Hepatocyte (in vitro differentiated cells): ENCODE data around the gene DNAJC8. TPM values are rescaled to one million over a fixed set of nuclear protein-coding genes. Genes with fewer than 3 reads are reported as not detected.

Source experiments
- DNase-seq: peaks from one replicate; pipeline ENCODE4 v3.0.0-alpha.2; 2016; ENCODE audit warnings: low spot score
- H2AFZ ChIP-seq: fragments of 200-600 bp; sonication (generic); 2 replicates; pipeline ENCODE4 v1.6.0; 2016; ENCODE audit warnings: antibody characterized with exemption, mild to moderate bottlenecking
- H3K27ac ChIP-seq: fragments of 200-600 bp; sonication (generic); 2 replicates; pipeline ENCODE4 v1.5.1; 2016; ENCODE audit warnings: mild to moderate bottlenecking
- H3K27me3 ChIP-seq: fragments of 200-600 bp; sonication (generic); 2 replicates; pipeline ENCODE4 v1.6.1; 2016
- H3K36me3 ChIP-seq: fragments of 200-600 bp; sonication (generic); replicated peaks from 2 replicates; pipeline ENCODE4 v1.5.1; 2016; ENCODE audit warnings: low read depth; ENCODE audit not compliant: insufficient read depth
- H3K4me1 ChIP-seq: fragments of 200-600 bp; sonication (generic); 2 replicates; pipeline ENCODE4 v1.5.1; 2016; ENCODE audit warnings: mild to moderate bottlenecking, moderate library complexity; ENCODE audit not compliant: insufficient read depth
- H3K4me2 ChIP-seq: fragments of 200-600 bp; sonication (generic); 2 replicates; pipeline ENCODE4 v1.6.0; 2016
- H3K4me3 ChIP-seq: fragments of 200-600 bp; sonication (generic); 2 replicates; pipeline ENCODE4 v1.5.1; 2016; ENCODE audit warnings: mild to moderate bottlenecking
- H3K79me2 ChIP-seq: fragments of 200-600 bp; sonication (generic); 2 replicates; pipeline ENCODE4 v1.6.0; 2017; ENCODE audit warnings: mild to moderate bottlenecking
- H3K9me2 ChIP-seq: fragments of 200-600 bp; sonication (generic); replicated peaks from 2 replicates; pipeline ENCODE4 v1.6.0; 2017; ENCODE audit warnings: mild to moderate bottlenecking; ENCODE audit not compliant: insufficient read depth
- H3K9me3 ChIP-seq: fragments of 200-600 bp; sonication (generic); 2 replicates; pipeline ENCODE4 v1.5.1; 2016; ENCODE audit warnings: low read depth, mild to moderate bottlenecking
- H4K20me1 ChIP-seq: fragments of 200-600 bp; sonication (generic); 2 replicates; pipeline ENCODE4 v1.6.0; 2016; ENCODE audit warnings: mild to moderate bottlenecking; ENCODE audit not compliant: insufficient read depth, poor library complexity, severe bottlenecking
- CTCF ChIP-seq: fragments of 200-600 bp; sonication (generic); IDR thresholded peaks from 2 replicates; pipeline ENCODE4 v1.5.1; 2016; ENCODE audit warnings: antibody characterized with exemption, mild to moderate bottlenecking; ENCODE audit not compliant: poor library complexity
- EZH2 ChIP-seq: fragments of 200-600 bp; sonication (generic); IDR thresholded peaks from 2 replicates; pipeline ENCODE4 v1.6.1; 2016; ENCODE audit warnings: antibody characterized with exemption, mild to moderate bottlenecking, borderline replicate concordance
- EZH2phosphoT487 ChIP-seq: fragments of 200-600 bp; sonication (generic); IDR thresholded peaks from one replicate; pipeline ENCODE4 v1.6.1; 2018; ENCODE audit warnings: antibody characterized with exemption, mild to moderate bottlenecking, low read depth, moderate library complexity; ENCODE audit not compliant: unreplicated experiment, severe bottlenecking
- WGBS: methylation state at CpG from one replicate; pipeline ENCODE4 v1.1.6; 2016; ENCODE audit warnings: low lambda C conversion rate; ENCODE audit errors: missing lambda C conversion rate; 5-methylcytosine and 5-hydroxymethylcytosine counted together
- polyA plus RNA-seq: library from polyadenylated mRNA; unstranded; fragments of >200 nt; fragmentation: Nextera tagmentation; extraction: Ambion mirVana; gene quantifications from 2 replicates; pipeline ENCODE4 v1.2.1, GENCODE V29; 2016
- total RNA-seq: library from RNA; depleted of rRNA; stranded (reverse); fragments of >200 nt; gene quantifications from 2 replicates; pipeline ENCODE4 v1.2.3, GENCODE V29; 2014

Gene DNAJC8
- total and polyA plus RNA-seq, 2 experiments from 2014 or later: 79.5 to 112 TPM

DNA sequence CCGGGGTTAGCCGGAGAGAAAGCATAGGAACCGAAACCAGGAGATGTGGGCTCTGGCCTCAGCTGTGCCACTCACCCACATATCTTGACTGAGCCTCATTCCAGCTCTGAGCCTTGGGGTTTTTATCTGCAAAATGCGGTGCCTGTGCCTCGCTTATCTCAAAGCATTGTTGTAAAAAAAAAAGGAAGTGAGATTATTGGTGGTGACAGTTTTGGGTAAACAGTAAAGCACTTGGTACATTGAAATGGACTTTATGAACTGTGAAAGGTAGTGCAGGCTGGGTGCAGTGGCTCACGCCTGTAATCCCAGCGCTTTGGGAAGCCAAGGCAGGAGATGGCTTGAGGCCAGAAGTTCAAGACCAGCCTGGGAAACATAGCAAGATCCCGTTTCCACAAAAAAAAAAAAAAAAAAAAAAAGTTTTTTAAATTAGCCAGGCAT lies 60.1 kb downstream of the DNAJC8 start:
- Histone ChIP-seq H3K27me3 (no peaks in the 10 kb centered on the region), H3K4me2 (peak overlapping the region; percentile 14), H3K4me3 (no peak overlapping the region), H3K9me3 (no peaks in the 10 kb centered on the region), H3K79me2 (no peaks in the 10 kb centered on the region), H2AFZ (no peak overlapping the region), H3K27ac (peak overlapping the region; percentile 82), H3K4me1 (peaks cover 10% of the 10 kb centered on the region), H3K9me2 (no peaks in the 10 kb centered on the region), H4K20me1 (no peaks in the 10 kb centered on the region), H3K36me3 (no peaks in the 10 kb centered on the region)
- WGBS: 22% methylated on average over 8 of the region's 8 CpGs
- TF ChIP-seq EZH2 (no peak), EZH2phosphoT487 (no peak), CTCF (no peak)
- peak; percentile 60 for DNase-seq

- peak overlapping the region; percentile 82 for H3K27ac ChIP-seq
- H3K9me2 ChIP-seq: no peaks in the 10 kb centered on the region
- no peak overlapping the region for H2AFZ ChIP-seq
- TF ChIP-seq EZH2 (no peak), EZH2phosphoT487 (no peak), CTCF (no peak)
- no peaks in the 10 kb centered on the region for H3K27me3 ChIP-seq
- WGBS: 97% methylated on average over 7 of the region's 7 CpGs
- no peaks in the 10 kb centered on the region for H3K9me3 ChIP-seq
- H3K36me3 ChIP-seq: no peaks in the 10 kb centered on the region
- no peak overlapping the region for H3K4me2 ChIP-seq
- no peaks in the 10 kb centered on the region for H4K20me1 ChIP-seq
- DNase-seq: no peak
- peaks cover 10% of the 10 kb centered on the region for H3K4me1 ChIP-seq
- no peaks in the 10 kb centered on the region for H3K79me2 ChIP-seq
- H3K4me3 ChIP-seq: no peak overlapping the region
Observed at GRCh38 chr1:28171246-28171645, 61.6 kb downstream of the DNAJC8 start.

DNA sequence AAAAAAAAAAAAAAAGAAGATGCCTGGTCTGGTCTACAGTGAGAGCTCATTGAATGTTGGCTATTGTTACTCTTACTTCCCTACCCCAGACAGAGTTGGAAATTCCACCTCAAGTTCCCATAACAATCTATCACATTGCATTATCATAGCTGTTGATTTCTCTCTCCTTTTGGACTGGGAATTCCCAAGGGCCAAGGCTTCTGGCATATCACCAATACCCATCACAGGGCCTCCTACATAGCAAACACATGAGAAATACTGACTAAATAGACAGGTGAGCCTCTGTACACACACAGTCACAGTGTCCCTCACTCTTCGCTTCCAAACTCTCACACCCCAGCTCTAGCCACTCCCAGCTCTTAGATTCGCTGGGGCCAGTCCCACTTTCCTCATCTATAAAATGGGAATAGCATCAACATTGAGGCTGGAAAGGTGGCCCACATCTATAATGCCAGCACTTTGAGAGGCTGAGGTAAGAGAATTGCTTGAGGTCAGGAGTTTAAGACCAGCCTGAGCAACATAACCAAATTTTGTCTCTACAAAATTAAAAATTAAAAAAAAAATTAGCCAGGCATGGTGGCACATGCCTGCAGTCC lies 62.7 kb downstream of the DNAJC8 start:
- H3K27me3 ChIP-seq: no peaks in the 10 kb centered on the region
- peak; percentile 52 for DNase-seq
- no peak for TF ChIP-seq EZH2
- TF ChIP-seq EZH2phosphoT487: no peak
- no peak for TF ChIP-seq CTCF
- no peak overlapping the region for H3K4me3 ChIP-seq
- no peaks in the 10 kb centered on the region for H3K9me2 ChIP-seq
- peaks cover 10% of the 10 kb centered on the region for H3K4me1 ChIP-seq
- no peak overlapping the region for H2AFZ ChIP-seq
- WGBS: 63% methylated on average over 2 of the region's 2 CpGs
- no peaks in the 10 kb centered on the region for H4K20me1 ChIP-seq
- H3K36me3 ChIP-seq: no peaks in the 10 kb centered on the region
- H3K27ac ChIP-seq: peak overlapping the region; percentile 63
- H3K79me2 ChIP-seq: no peaks in the 10 kb centered on the region
- H3K9me3 ChIP-seq: no peaks in the 10 kb centered on the region
- no peak overlapping the region for H3K4me2 ChIP-seq
